ENCODE measurements around the gene KDM5A.
"Not testable (repeated sequence)": the region's sequence is repeated elsewhere in the genome, so short reads cannot be mapped to it uniquely, and the experiment has no call there.

DNA sequence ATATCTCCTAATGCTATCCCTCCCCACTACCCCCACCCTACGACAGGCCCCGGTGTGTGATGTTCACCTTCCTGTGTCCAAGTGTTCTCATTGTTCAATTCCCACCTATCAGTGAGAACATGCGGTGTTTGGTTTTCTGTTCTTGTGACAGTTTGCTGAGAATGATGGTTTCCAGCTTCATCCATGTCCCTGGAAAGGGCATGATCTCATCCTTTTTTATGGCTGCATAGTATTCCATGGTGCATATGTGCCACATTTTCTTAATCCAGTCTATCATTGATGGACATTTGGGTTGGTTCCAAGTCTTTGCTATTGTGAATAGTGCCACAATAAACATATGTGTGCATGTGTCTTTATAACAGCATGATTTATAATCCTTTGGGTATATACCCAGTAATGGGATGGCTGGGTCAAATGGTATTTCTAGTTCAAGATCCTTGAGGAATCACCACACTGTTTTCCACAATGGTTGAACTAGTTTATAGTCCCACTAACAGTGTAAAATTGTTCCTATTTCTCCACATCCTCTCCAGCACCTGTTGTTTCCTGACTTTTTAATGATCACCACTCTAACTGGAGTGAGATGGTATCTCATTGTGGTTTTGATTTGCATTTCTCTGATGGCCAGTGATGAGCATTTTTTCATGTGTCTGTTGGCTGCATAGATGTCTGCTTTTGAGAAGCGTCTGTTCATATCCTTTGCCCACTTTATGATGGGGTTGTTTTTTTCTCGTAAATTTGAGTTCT, 18.2 kb downstream of the KDM5A start:
- TF ChIP-seq CTCF (IDR thresholded peaks at IDR 0.05; ENCODE audit: insufficient read depth, low read length); POLR2AphosphoS5 (IDR thresholded peaks at IDR 0.05; ENCODE audit: low read depth); REST (IDR thresholded peaks at IDR 0.05; ENCODE audit: insufficient replicate concordance, low read depth); GABPA (IDR thresholded peaks at IDR 0.05; ENCODE audit: low read depth); SPI1 (IDR thresholded peaks at IDR 0.05; ENCODE audit: borderline replicate concordance, low read depth): not testable (repeated sequence)

Measured in HL-60 (cell line).